HG03378 (cell line): ENCODE results near the gene TUBA3E.
"Not testable (repeated sequence)": the region's sequence is repeated elsewhere in the genome, so short reads cannot be mapped to it uniquely, and the experiment has no call there.

Source experiments
- ATAC-seq: cut with Tn5 transposase; IDR thresholded peaks from one replicate; pipeline ENCODE4 v1.9.1; 2021; ENCODE audit warnings: mild to moderate bottlenecking, moderate library complexity; ENCODE audit not compliant: unreplicated experiment

The TUBA3E gene

GRCh38 chr2:130150181-130151144 lies 47.8 kb downstream of the TUBA3E start:
- no peak for ATAC-seq

DNA sequence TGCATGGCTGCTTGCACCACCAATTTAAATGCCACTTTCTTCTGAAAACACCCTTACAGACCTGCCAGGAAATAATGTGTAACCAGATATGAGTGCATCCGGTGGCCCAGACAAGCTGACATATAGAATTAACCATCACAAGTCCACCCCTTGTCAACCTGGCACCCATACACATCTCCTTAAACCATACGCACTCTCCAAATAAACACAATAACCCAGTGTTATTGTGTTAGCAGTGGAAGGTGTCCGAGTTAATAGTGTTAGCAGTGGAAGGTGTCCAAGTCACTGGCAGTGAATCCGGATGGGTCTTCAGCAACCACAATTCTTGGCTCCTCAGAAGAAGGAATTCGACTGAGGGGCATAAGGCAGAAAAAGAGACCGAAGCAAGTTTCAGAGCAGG lies 49.7 kb downstream of the TUBA3E start:
- ATAC-seq = not testable (repeated sequence)

- peak; percentile 71 for ATAC-seq
These were observed 53.2 kb downstream of the TUBA3E start, which contains the start of gene CCDC74B for GRCh38 chr2:130145006-130145414. Gene CCDC74B, minus strand, starts transcription at chr2:130145112. Its CDS starts 116 bp downstream, at chr2:130144996.

DNA sequence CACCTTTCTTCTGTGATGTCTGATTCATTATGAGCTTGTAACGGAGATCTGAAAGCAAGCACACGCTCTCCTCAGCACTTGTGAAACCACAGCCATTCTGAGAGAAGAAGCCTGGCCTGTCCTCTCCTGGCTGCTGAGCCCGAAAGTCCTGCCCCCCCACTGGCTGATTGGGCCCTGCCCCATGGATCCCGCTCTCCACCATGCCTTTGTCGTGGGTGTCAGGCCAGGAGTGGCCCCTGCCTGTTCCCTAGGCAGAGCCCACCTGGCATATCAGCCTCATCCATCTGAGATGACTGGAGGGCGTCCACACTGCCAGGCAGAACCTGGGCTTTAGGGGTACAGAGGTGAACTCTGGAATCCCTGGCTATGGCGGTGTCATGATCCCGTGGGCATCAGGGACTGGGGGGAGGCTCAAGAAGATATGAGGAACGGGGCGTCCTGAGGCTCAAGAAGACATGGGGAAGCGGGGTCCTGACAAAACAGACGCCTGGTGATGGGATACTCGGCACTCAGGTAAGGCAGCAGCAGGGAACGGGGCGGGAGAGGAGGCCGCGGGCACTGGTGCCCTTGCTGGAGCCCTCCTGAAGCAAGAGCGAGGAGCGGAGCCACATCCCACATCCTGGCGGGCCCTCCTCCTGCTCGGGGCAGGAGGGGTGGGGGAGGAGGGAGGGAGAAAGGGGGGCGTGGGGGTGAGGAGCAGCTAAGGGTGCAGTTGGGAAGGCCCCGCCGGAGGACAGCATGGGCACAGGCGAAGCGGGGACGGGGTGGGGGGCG lies 54.8 kb downstream of the TUBA3E start:
- ATAC-seq = peak; percentile 39

- ATAC-seq = not testable (repeated sequence)
These were observed 55.6 kb downstream of the TUBA3E start for GRCh38 chr2:130142396-130143265.
